CD1c-positive myeloid dendritic cell (primary cell): ENCODE data around the gene STK10.
"Not testable (repeated sequence)": the region's sequence is repeated elsewhere in the genome, so short reads cannot be mapped to it uniquely, and the experiment has no call there.

Experiments used
- DNase-seq: peaks from one replicate; pipeline ENCODE4 v3.0.0-alpha.2; 2016; ENCODE audit errors: extremely low spot score

The STK10 gene

DNA sequence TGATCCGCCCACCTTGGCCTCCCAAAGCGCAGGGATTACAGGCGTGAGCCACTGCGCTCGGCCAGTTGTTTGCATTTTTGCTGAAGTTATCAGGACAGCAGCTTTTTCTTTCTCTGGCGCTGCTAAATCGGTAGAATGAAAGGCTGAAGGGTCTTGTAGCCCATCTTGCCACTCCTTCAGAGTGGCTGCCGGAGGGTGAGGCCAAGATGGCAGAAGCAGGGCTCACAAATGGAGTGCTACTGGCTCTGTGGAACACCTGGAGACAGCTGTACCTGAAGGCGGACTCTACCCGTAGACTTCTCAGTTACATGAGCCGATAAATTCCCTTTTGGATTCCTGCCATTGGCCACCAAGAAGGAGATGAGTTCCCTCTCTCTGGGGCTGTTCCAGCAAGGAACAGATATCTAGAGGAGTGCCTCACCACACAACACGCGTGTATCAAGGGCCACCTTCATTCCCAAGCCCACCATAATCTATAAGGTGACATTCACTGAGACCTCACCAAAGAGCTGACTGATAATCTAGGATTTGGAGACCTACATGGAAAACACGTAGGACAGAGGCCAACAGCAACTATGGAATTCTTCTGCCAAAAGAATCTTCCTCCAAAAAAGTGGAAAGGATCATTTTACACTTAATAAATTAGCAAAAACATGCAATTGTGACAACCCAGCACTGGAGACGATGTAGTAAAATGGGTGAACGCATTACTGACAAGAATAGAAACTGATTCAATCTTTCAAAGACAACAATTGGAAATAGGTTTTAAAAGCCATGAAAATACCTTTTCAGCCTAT is 21.8 kb downstream of the STK10 start:
- no peak for DNase-seq

GRCh38 chr5:172165465-172165864 is 22.6 kb downstream of the STK10 start:
- no peak for DNase-seq

GRCh38 chr5:172164769-172165212 is 23.2 kb downstream of the STK10 start:
- no peak for DNase-seq

DNA sequence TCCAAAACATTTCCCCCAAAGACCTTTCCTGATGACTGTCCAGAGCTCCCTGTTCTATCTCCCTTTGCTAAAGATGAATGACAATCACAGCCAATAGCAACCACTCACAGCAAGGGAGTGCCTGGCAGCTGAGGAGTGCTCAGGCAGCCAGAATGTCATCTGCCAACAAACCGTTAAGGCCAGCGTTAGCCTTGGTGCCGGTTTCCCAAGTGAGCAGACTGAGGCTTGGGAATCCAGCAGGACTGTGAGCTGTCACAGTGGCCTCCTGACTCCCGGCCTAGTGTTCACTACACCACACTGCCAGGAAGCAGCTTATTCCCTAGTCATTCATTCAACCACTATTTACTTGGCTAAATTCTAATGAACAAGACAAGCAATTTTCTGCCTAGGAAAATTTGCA is 24.7 kb downstream of the STK10 start:
- DNase-seq, result no peak

- no peak for DNase-seq
These were observed 25.1 kb downstream of the STK10 start for GRCh38 chr5:172162987-172163343.

- DNase-seq, result no peak
These were observed 25.6 kb downstream of the STK10 start for GRCh38 chr5:172162323-172162986.

GRCh38 chr5:172160506-172160905 is 27.5 kb downstream of the STK10 start:
- DNase-seq, result no peak

- no peak for DNase-seq
These were observed 29.0 kb downstream of the STK10 start for GRCh38 chr5:172159016-172159415.

DNA sequence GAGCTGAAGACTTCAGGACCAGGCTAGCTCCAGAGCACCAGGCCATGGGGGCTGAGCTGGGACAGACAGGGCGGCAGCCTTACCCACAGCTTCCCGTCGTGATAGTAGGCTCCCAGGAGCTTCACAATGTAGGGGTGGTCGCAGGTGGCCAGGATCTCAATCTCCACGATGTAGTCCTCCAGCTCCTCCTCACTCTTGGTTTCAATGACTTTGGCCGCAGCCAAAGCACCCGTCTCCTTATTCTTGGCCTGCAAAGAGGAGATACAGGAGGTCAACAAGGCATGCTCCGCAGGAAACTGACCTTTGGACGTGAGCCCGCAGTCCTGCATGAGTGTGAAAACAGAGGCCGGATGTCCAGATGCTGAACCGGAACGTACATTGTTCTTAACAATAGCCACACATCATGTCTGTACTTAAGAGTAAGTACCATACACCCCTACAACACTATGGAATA is 31.5 kb downstream of the STK10 start:
- no peak for DNase-seq

GRCh38 chr5:172155101-172155500 is 32.9 kb downstream of the STK10 start:
- DNase-seq, result not testable (repeated sequence)

DNA sequence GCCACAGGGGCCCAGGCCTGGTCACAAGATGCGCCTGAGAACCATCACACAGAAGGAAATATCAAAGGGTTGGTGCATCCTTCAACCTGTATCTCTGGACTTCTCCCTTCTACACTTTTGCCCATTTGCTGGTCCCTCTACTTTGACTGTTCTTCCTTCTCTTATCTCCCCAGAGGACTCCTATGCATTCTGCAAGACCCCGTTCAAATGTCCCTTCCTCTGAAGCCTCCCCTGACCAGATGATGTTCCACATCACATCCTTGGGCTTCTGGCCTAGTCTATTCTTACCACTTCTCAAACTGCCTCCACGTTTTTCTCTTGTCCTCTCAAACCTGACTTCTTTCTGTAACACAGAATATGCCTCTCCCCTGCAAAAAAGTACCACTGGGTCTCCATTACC is 34.3 kb downstream of the STK10 start:
- DNase-seq, result no peak

- DNase-seq, result no peak
These were observed 36.3 kb downstream of the STK10 start for GRCh38 chr5:172151661-172152210.

DNA sequence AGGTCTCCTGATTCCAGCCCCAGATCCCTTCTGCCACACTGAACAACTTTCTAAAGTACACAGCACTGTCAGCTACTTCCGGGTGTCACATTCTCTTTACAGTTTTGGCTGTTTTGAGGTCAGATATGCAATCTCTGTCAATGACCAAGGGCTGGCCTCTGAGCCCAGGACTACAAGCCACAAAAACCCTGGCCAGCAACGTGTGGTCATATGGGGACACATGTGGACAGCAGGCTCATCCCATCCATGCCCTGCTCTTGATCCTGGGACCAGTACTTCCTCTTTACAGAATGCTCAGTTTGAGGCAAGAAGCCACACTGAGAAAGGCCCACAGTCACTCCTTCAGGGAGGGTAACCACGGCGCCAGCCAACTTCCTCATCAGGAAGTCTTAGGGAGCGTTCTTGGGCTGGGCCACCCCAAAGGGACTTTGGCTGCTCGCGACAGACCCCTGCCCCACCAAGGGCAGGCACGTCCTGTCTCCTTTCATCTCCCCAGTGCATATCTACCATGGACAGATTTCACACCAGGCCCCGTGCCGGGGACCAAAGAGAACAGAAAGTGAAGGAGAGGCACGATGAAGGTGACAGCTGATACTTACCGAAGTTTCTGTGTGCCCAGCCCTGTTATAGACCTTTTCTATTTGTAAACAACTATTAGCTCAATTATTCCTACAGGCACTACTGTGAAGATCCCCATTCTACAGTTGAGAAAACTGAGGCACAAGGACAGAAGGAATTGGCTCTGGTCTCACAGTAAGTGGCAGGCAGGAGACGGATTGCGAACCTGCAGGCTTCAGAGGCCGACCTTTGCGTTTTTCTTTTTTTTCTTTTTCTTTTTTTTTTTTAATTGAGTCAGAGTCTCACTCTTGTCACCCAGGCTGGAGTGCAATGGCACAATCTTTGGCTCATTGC is 37.3 kb downstream of the STK10 start:
- peak; percentile 94 for DNase-seq

DNA sequence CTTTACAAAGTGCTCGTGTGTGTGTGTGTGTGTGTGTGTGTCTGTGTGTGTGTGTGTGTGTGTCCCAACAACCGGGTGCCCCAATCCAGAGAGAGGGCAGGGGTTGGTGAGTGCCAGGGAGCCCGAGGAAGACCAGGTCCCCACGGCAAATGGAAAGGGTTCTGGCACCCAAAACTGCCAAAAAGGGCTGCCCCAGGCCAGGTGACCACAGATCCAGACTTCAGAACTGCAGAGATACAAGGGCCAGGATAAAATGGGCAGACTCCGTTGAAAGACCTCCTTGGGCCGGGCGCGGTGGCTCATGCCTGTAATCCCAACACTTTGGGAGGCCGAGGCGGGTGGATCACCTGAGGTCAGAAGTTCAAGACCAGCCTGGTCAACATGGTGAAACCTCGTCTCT is 38.5 kb downstream of the STK10 start:
- DNase-seq, result not testable (repeated sequence)

DNA sequence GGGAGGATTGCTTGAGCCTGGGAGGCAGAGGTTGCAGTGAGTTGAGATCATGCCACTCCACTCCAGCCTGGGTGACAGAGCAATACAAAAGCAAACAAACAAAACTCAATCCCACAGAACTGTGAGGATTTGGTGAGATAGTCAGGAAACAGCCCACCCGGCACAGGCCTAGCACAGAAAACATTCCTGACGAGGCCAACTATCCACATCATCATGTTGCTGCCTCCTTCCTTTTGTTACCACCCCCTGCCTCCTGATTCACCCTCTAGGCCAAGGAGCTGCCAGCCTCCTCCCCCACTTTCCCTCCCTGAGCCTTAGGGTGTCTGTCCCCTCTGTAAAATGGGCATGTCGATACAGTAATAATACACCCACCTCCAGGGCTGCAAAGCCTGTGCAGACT is 39.0 kb downstream of the STK10 start:
- no peak for DNase-seq

GRCh38 chr5:172148381-172148780 is 39.6 kb downstream of the STK10 start:
- no peak for DNase-seq

DNA sequence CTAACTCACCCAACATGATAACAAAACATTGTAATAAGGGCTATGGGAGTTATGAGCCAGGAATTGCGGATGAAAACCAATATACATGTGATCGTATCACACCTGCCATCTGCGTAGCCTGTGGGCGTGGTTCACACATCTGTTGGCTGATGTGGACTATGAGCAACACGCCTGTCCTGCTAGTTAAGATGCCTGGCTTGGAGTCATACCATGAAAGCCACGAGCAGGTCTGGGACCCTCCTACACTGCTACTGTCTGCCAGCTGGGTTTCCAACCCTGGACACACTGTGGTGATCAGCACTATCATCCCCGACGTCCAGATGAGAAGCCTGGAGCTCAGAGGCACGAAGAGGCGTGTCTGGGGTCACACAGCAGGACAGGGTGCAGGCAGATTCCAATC is 40.2 kb downstream of the STK10 start:
- no peak for DNase-seq

DNA sequence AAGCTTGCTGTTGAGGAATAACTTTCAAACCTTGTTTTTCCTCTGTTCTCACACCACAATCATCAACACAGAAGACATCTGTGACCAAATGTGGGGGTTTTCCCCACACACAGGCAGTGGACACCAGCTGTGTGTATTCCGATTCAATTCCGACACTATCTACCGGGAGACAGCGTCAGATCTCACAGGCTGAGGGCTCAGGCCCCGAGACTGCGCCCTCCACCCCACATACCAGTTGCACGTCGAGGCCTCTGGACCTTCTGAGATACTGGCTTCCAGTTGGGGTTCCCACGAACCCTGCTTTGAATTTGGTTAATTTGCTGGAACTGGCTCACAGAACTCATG is 41.3 kb downstream of the STK10 start:
- DNase-seq, result no peak

GRCh38 chr5:172145870-172146747 is 41.9 kb downstream of the STK10 start:
- no peak for DNase-seq

DNA sequence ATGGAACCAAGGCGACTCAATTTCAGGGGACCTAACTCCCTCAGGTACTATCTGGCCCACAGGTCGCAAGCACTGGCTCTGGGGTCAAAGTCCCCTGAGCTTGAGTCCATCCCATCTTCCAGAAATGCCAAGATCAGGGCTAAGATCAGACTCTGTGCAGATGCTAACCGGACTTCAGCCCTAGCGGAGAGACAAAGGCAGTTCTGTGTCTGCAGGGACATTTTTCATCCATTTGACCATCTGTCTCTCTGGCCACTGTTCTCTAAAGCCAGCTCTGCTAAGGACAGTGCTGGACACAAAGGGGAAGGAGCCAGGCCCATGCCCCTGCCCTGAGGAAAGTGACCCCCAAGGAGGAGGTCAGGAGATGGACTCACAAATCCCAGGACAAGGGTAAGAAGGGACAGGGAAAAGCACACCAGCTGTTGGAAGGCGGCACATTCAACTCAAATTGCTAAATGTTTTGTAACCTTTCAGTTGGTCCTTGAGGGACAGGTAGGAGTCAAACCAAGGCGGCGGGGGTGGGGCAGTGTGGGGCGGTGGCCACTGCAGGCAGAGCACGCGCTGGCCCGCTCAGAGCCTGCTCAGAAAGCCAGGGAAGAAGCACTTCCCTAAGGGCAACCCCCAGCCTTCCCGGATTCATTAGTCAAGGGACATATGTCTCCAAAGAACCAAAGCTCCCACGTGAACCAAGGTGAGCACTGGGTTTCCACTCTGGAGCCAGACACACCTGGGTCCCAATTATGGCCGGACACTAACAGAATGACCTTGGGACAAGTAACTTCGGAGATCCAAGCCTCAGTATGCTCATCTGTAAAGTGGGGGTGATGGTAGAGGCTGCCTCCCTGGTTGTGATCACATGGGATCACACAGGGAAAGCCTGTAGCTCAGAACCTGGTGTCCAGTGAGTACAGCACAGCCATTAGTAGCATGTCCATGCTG is 42.8 kb downstream of the STK10 start:
- DNase-seq, result no peak
